GM08714 (cell line): ENCODE measurements around the gene PPARGC1A.

Experiments used
- H3K4me3 ChIP-seq: fragments of 200-500 bp; sonication (Bioruptor generic); 2 replicates; pipeline ENCODE4 v1.5.1; 2014; ENCODE audit warnings: mild to moderate bottlenecking, low read length, inconsistent platforms
- ZNF274 ChIP-seq: IDR thresholded peaks from 2 replicates; pipeline ENCODE4 v1.6.1; 2012; ENCODE audit warnings: mild to moderate bottlenecking, low read depth, low read length

Gene PPARGC1A

DNA sequence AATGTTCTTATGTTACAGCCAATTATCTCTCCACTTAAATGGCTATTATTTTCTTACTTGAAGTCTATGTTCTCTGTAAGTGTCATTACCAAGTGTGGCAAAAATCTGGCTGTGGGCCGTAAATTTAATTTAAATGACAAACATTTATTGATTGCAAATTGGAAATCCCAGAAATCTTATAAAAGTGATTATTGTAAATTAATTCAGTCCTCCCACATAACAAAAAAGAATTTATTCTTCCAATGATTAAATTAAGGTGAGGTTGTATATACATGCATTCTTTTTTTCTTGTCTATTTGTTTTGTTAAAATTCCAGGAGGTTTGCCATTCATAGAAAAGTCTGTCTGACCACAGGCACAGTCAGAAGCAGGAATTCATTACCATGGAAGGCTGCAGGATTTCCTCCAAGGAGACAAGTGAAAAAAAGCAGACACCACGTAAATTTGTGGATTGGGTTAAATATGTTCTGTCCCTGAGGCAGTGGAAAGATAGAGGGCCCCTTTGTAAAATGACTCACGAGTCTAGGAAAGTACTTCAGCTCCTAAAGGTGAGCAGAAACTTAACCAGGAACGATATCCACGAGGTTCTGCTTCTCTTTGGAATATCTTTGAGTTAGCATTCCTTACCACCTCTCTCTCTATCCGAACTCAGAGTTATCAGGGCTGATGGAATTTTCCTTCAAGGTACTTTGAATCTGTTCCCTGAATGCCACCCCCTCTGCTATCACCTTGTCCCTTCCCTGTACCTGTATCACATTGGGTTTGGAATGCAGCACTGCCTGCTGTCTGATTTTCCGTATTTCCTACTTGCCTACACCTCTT lies 10.7 kb downstream of the PPARGC1A start:
- H3K4me3 ChIP-seq: no peak overlapping the region
- no peak for TF ChIP-seq ZNF274

- TF ChIP-seq ZNF274: no peak
- H3K4me3 ChIP-seq: no peak overlapping the region
Measured at GRCh38 chr4:23878246-23878891, 11.5 kb downstream of the PPARGC1A start.

DNA sequence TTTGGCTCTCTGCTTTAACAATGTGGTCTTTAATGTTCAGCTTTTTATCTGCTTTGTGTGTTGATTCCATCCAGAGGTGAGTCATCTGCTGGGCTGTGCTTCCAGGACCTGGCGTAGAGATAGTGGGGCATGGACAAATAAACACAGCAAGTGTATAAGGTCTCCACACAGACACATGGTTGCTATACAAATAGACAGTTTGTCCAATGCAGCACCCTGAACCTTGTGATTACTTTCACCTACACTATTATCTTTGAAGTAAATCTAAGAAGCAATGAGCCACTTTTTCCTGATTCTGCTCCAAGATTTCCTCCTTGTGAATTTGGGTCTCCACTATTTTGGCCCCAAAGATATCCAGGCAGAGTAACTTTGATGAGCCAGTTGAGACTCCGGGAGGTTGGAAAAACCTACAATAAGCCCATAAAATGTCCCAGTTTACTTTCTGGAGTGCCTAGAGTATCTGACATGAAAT lies 12.1 kb downstream of the PPARGC1A start:
- TF ChIP-seq ZNF274: no peak
- H3K4me3 ChIP-seq: no peak overlapping the region

- TF ChIP-seq ZNF274: no peak
- H3K4me3 ChIP-seq: no peak overlapping the region
Measured at GRCh38 chr4:23876418-23877089, 13.3 kb downstream of the PPARGC1A start.

- TF ChIP-seq ZNF274: no peak
- no peak overlapping the region for H3K4me3 ChIP-seq
Measured at GRCh38 chr4:23875317-23875716, 14.5 kb downstream of the PPARGC1A start.

- no peak overlapping the region for H3K4me3 ChIP-seq
- TF ChIP-seq ZNF274: no peak
Measured at GRCh38 chr4:23874536-23874901, 15.3 kb downstream of the PPARGC1A start.

DNA sequence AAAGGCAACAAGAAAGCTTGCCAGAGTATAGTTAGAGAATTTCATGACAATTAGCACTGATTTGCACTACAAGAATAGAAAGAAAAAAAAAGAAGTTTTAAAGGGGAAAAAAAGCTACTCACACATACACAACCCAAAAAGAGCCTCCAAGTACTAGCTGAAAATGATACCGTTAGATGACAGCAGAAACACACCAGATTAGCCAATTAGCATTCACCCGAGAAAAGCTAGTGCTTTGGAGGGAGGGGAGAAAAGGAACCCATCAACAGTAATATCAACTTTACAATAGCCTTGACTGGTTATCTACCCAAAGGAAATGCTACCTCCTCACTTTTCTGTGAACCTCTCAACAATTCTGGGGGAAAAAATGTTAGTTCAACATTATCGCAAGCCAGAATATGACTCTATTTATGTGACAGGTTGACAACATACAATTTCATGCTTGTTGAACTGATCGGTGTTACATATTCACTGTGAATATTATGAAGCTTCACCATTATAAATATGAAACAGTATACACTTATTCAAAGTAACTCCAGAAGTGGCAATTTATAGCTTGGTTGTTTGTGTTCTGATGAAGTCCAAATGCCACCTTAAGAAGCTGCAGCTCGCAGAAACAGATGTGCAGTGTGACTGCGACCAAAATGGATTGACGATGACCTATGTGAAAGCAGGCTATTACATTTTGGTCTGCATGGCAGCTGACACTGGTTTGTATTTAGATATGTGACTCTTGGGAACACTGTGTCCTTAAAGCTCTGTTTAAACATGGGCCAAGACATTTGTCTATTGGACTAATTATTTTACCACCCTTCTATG lies 15.9 kb downstream of the PPARGC1A start:
- TF ChIP-seq ZNF274: no peak
- no peak overlapping the region for H3K4me3 ChIP-seq

GRCh38 chr4:23871426-23871825 lies 18.4 kb downstream of the PPARGC1A start:
- no peak overlapping the region for H3K4me3 ChIP-seq
- TF ChIP-seq ZNF274: no peak

GRCh38 chr4:23866450-23867075 lies 23.3 kb downstream of the PPARGC1A start:
- no peak for TF ChIP-seq ZNF274
- no peak overlapping the region for H3K4me3 ChIP-seq

GRCh38 chr4:23861897-23862296 lies 27.9 kb downstream of the PPARGC1A start:
- H3K4me3 ChIP-seq: no peak overlapping the region
- TF ChIP-seq ZNF274: no peak

- TF ChIP-seq ZNF274: no peak
- H3K4me3 ChIP-seq: no peak overlapping the region
Measured at GRCh38 chr4:23860919-23861318, 28.9 kb downstream of the PPARGC1A start.

DNA sequence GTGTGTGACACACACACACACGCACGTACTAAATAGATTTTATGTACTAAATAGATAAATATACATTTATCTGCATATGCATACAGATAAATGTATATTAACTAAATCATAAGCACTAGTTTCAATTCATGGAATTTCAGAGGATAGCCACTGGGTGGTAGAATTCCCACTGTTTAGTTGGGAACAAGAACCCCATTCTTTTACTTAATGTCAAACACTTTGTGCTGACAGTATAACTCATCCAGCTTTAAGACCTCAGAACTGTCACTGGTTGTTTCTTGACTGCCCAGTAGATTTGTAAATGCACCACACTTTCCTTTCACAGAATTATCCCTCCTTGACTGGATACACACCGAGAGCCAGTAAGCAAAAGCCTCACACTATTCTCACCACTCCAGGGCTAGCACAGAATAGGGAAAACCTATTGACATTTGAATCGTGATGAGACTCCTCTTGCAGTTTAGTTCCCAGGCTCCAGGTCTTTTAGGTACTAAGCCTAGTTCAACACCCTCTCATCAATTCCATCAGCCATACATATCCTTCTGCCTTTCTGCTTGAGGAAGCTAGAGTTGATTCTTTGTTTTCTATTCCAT lies 32.4 kb downstream of the PPARGC1A start:
- TF ChIP-seq ZNF274: no peak
- H3K4me3 ChIP-seq: no peak overlapping the region

DNA sequence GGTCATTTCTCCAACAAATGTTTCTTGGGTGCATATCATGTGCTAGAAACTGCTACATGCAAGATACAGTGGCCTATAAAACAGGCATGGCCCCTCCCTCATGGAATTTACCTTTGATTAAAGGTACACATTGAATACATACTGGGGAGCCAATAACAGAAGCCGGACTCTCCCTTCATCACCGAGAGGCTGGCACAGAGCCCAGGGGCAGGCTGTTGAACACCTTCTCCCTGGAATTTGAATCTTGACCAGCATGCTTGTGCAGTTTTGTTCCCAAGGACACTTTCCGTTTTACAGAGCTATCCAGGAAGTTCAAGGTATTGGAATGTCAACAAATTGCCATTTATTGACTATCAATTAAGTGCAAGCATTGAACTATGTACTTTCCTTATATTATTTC lies 33.2 kb downstream of the PPARGC1A start:
- no peak overlapping the region for H3K4me3 ChIP-seq

More for the DNA sequence above, 33.2 kb downstream of the PPARGC1A start:
- TF ChIP-seq ZNF274: no peak
